ENCODE results near the gene DHCR24. TPM values are rescaled to one million over a fixed set of nuclear protein-coding genes. Genes with fewer than 3 reads are reported as not detected.

DHCR24 gene
- total RNA-seq, 4 donors from 2014 or later = 148 to 231 (median 219) TPM

GRCh38 chr1:54869173-54869851 lies 17.7 kb downstream of the DHCR24 start:
- Histone ChIP-seq H3K27me3 (no peaks in the 10 kb centered on the region), H3K4me3 (no peak overlapping the region), H3K4me1 (no peaks in the 10 kb centered on the region), H3K36me3 (peaks cover 0 to 100% (median 7%) of the 10 kb centered on the region in 3 donors), H3K27ac (no peak overlapping the region), H3K9me3 (no peaks in the 10 kb centered on the region)
- 94 to 96% methylated on average over 6 of the region's 6 CpGs for WGBS, 2 donors
- TF ChIP-seq EP300 (IDR thresholded peaks at IDR 0.05) (no peak), CTCF (IDR thresholded peaks at IDR 0.05) (no peak), POLR2A (IDR thresholded peaks at IDR 0.05) (no peak)
- DNase-seq (ENCODE audit: low spot score in 2 of 2) = no peak

GRCh38 chr1:54867717-54868057 lies 19.3 kb downstream of the DHCR24 start:
- H3K4me1 ChIP-seq = no peaks in the 10 kb centered on the region
- WGBS, 2 donors = 75 to 100% methylated on average over 2 to 4 of the region's 4 CpGs
- H3K9me3 ChIP-seq = no peaks in the 10 kb centered on the region
- H3K4me3 ChIP-seq = no peak overlapping the region
- H3K27me3 ChIP-seq = no peaks in the 10 kb centered on the region
- TF ChIP-seq POLR2A (IDR thresholded peaks at IDR 0.05) (no peak), EP300 (IDR thresholded peaks at IDR 0.05) (no peak)
- no peak overlapping the region for H3K27ac ChIP-seq
- peaks cover 0 to 95% (median 4%) of the 10 kb centered on the region in 3 donors for H3K36me3 ChIP-seq
- DNase-seq (ENCODE audit: low spot score in 2 of 2) = no peak

- H3K27ac ChIP-seq = no peak overlapping the region
- TF ChIP-seq EP300 (IDR thresholded peaks at IDR 0.05) = no peak
- TF ChIP-seq POLR2A (IDR thresholded peaks at IDR 0.05) = no peak
- TF ChIP-seq CTCF (IDR thresholded peaks at IDR 0.05) = no peak
- H3K36me3 ChIP-seq = peaks cover 0 to 95% (median 0%) of the 10 kb centered on the region in 3 donors
- no peaks in the 10 kb centered on the region for H3K9me3 ChIP-seq
- no peak for DNase-seq (ENCODE audit: low spot score in 2 of 2)
- H3K4me1 ChIP-seq = no peaks in the 10 kb centered on the region
- 68 to 100% methylated on average over 2 to 4 of the region's 4 CpGs for WGBS, 2 donors
- H3K4me3 ChIP-seq = no peak overlapping the region
- H3K27me3 ChIP-seq = no peaks in the 10 kb centered on the region
These were observed 19.9 kb downstream of the DHCR24 start for GRCh38 chr1:54866801-54867716.

- H3K9me3 ChIP-seq = no peaks in the 10 kb centered on the region
- WGBS, 2 donors = 63 to 68% methylated on average over 16 to 17 of the region's 17 CpGs
- no peaks in the 10 kb centered on the region for H3K27me3 ChIP-seq
- TF ChIP-seq CTCF (IDR thresholded peaks at IDR 0.05) (no peak), EP300 (IDR thresholded peaks at IDR 0.05) (no peak), POLR2A (IDR thresholded peaks at IDR 0.05) (no peak)
- no peak overlapping the region for H3K4me3 ChIP-seq
- no peak for DNase-seq (ENCODE audit: low spot score in 2 of 2)
- peaks cover 0 to 90% (median 0%) of the 10 kb centered on the region in 3 donors for H3K36me3 ChIP-seq
- H3K4me1 ChIP-seq = no peaks in the 10 kb centered on the region
- H3K27ac ChIP-seq = no peak overlapping the region
These were observed 21.5 kb downstream of the DHCR24 start for GRCh38 chr1:54865238-54866073.

GRCh38 chr1:54864460-54865208 lies 22.4 kb downstream of the DHCR24 start:
- peaks cover 0 to 90% (median 0%) of the 10 kb centered on the region in 3 donors for H3K36me3 ChIP-seq
- H3K9me3 ChIP-seq = no peaks in the 10 kb centered on the region
- H3K4me1 ChIP-seq = no peaks in the 10 kb centered on the region
- WGBS, 2 donors = 86% methylated on average over 6 of the region's 6 CpGs
- DNase-seq (ENCODE audit: low spot score in 2 of 2) = no peak
- H3K27ac ChIP-seq = no peak overlapping the region
- TF ChIP-seq EP300 (IDR thresholded peaks at IDR 0.05) (no peak), CTCF (IDR thresholded peaks at IDR 0.05) (no peak), POLR2A (IDR thresholded peaks at IDR 0.05) (no peak)
- no peak overlapping the region for H3K4me3 ChIP-seq
- no peaks in the 10 kb centered on the region for H3K27me3 ChIP-seq
